ENCODE measurements around the gene COQ6. TPM values are rescaled to one million over a fixed set of nuclear protein-coding genes. Genes with fewer than 3 reads are reported as not detected.

The COQ6 gene
- total RNA-seq, 1 experiment from 2014 or later, result 12.0 TPM

- H2AK5ac ChIP-seq (ENCODE audit: insufficient read length, low read length), result no peak overlapping the region
- H2AFZ ChIP-seq (ENCODE audit: low read length), result no peak overlapping the region
- H3K9me3 ChIP-seq (ENCODE audit: control insufficient read depth, low read depth, low read length), result no peaks in the 10 kb centered on the region
- H2BK12ac ChIP-seq (ENCODE audit: insufficient read length, low read depth, low read length), result no peak overlapping the region
- Mint-ChIP-seq H3K36me3 (ENCODE audit: insufficient read depth in 1 of 3, low read depth in 3 of 3) (peaks cover under 1 to 22% (median 17%) of the 10 kb centered on the region in 3 experiments; a peak in 5 of 7 replicates), H3K4me3 (no peak overlapping the region), H3K9me3 (no peaks in the 10 kb centered on the region), H3K27ac (no peak overlapping the region), H3K27me3 (ENCODE audit: low read depth) (no peaks in the 10 kb centered on the region), H3K4me1 (peaks cover 0 to 3% of the 10 kb centered on the region in 2 experiments; a peak in 1 of 4 replicates)
- H3K23me2 ChIP-seq (ENCODE audit: insufficient read length, low read depth, low read length, poor library complexity, severe bottlenecking), result no peaks in the 10 kb centered on the region
- no peaks in the 10 kb centered on the region for H4K20me1 ChIP-seq (ENCODE audit: control insufficient read depth, insufficient read depth, insufficient read length)
- no peak overlapping the region for H2BK15ac ChIP-seq (ENCODE audit: low read depth, low read length)
- H2BK20ac ChIP-seq (ENCODE audit: low read depth, low read length, poor library complexity, severe bottlenecking), result no peak overlapping the region
- H4K91ac ChIP-seq (ENCODE audit: insufficient read length, low read depth, low read length), result no peak overlapping the region
- no peak overlapping the region for H3T11ph ChIP-seq (ENCODE audit: low read length)
- no peak overlapping the region for H3K9ac ChIP-seq (ENCODE audit: extremely low read depth, insufficient read length, low read length)
- no peak overlapping the region for H3K4ac ChIP-seq (ENCODE audit: low read depth, low read length)
- no peak overlapping the region for H3K56ac ChIP-seq (ENCODE audit: insufficient read length, low read depth, low read length)
- no peak overlapping the region for H4K5ac ChIP-seq (ENCODE audit: insufficient read length, low read depth, low read length)
- DNase-seq, result no peak
- H4K8ac ChIP-seq (replicated peaks; ENCODE audit: insufficient read length, low read depth, low read length), result no peak overlapping the region
- no peaks in the 10 kb centered on the region for H3K79me2 ChIP-seq (ENCODE audit: insufficient read depth, low read length)
- H3K23ac ChIP-seq (ENCODE audit: insufficient read length, low read depth, low read length), result no peak overlapping the region
- WGBS (ENCODE audit: extremely low coverage, insufficient read length, low lambda C conversion rate), result no CpG with 5 or more reads among the region's 2 CpGs
- no peak overlapping the region for H3K27ac ChIP-seq (ENCODE audit: insufficient read length, low read depth, low read length)
- H3K4me2 ChIP-seq (ENCODE audit: insufficient read depth, insufficient read length, low read length), result no peak overlapping the region
- H3K27me3 ChIP-seq (ENCODE audit: insufficient read depth, low read length), result no peaks in the 10 kb centered on the region
- no peak overlapping the region for H3K14ac ChIP-seq (ENCODE audit: insufficient read depth, low read length)
- H2BK5ac ChIP-seq (ENCODE audit: insufficient read length, low read length), result no peak overlapping the region
- H3K4me1 ChIP-seq (ENCODE audit: insufficient read depth, low read length), result no peaks in the 10 kb centered on the region
- no peak overlapping the region for H2BK120ac ChIP-seq (ENCODE audit: low read depth, low read length, poor library complexity, severe bottlenecking)
- no peak overlapping the region for H3K18ac ChIP-seq (ENCODE audit: insufficient read length, low read depth, low read length)
- no peak for TF ChIP-seq CTCF (conservative IDR thresholded peaks at IDR 0.05)
- H3K79me1 ChIP-seq (ENCODE audit: insufficient read depth, low read depth, low read length, poor library complexity, severe bottlenecking), result no peaks in the 10 kb centered on the region
These were observed 18.8 kb downstream of the COQ6 start for GRCh38 chr14:73968885-73969284.
